ENCODE results near the gene CLCN7. TPM values are rescaled to one million over a fixed set of nuclear protein-coding genes. Genes with fewer than 3 reads are reported as not detected.
A peak's percentile ranks its signal among the peaks of the same experiment; 100 is the strongest.

CLCN7 gene
- total and polyA plus RNA-seq, 9 of the 15 experiments (the other 6 are each of a cell fraction or from before 2014, with no cell fraction given), result 0.06 to 126 (median 18.7) TPM

- TF ChIP-seq E2F5 (CRISPR knock-in tag; IDR thresholded peaks at IDR 0.05) (peak; percentile 76; the same call in 1 of the 2 replicates), ETV5 (CRISPR knock-in tag; IDR thresholded peaks at IDR 0.05; ENCODE audit: low read depth) (peak; percentile 59; the same call in 1 of the 2 replicates), ZNF609 (CRISPR knock-in tag; IDR thresholded peaks at IDR 0.05; ENCODE audit: borderline replicate concordance) (no peak), BCLAF1 (IDR thresholded peaks at IDR 0.05; ENCODE audit: borderline replicate concordance in 1 of 2, control insufficient read depth in 1 of 2, low read depth in 2 of 2, low read length in 1 of 2) (no peak), RBM22 (IDR thresholded peaks at IDR 0.05; ENCODE audit: low read depth, low read length, poor library complexity, severe bottlenecking) (peak; percentile 46), EGR1 (conservative IDR thresholded peaks at IDR 0.05) (peak; percentile 57), TGIF2 (CRISPR knock-in tag; IDR thresholded peaks at IDR 0.05) (peak; percentile 83; the same call in 1 of the 2 replicates), ZNF449 (CRISPR knock-in tag; IDR thresholded peaks at IDR 0.05) (no peak), PML (IDR thresholded peaks at IDR 0.05; ENCODE audit: low read length) (peak; percentile 37; the same call in 1 of the 2 replicates), NCOR1 (IDR thresholded peaks at IDR 0.05) (0 out of 2 replicates have a peak, but pooled peaks have one; percentile 34), HDAC1 (IDR thresholded peaks at IDR 0.05) (peak in 1 of 2 experiments; percentile 91; a peak in 2 of 4 replicates), HOMEZ (CRISPR knock-in tag; IDR thresholded peaks at IDR 0.05) (no peak), FUS (optimal IDR thresholded peaks at IDR 0.05; ENCODE audit: low read depth, low read length) (peak; percentile 26), MED1 (CRISPR knock-in tag; IDR thresholded peaks at IDR 0.05; ENCODE audit: borderline replicate concordance) (peak; percentile 67; the same call in 1 of the 2 replicates)
Measured at GRCh38 chr16:1474796-1475551, at the start of gene CLCN7 (continued).

Measured in K562 (cell line).